Measurements from ENCODE around the gene DSCAML1. TPM values are rescaled to one million over a fixed set of nuclear protein-coding genes. Genes with fewer than 3 reads are reported as not detected.

The DSCAML1 gene
- total RNA-seq, 1 experiment from 2014 or later: 0.90 TPM

DNA sequence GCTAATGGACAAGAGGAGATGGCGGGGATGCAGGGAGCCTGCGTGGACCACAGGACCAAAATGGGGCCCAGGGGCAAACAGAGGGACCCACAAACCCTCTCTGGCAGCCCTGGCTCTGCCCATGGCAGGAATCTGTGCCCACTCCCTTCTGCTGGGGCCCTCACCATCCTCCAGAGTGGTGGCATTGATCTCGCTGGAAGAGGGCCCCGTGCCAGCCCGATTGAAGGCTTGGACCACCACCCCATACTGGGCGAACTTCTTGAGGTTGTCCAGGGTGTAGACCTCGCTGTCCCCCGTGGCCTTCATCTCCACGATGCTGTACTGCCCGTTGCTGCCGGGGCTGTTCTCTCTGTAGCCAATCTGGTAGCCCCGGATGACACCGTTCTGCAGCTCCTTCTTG lies 332.2 kb downstream of the DSCAML1 start:
- DNase-seq (ENCODE audit: low spot score): no peak
- no peak for TF ChIP-seq JUN (CRISPR knock-in tag; IDR thresholded peaks at IDR 0.05)
- POLR2A ChIA-PET: interaction anchor here (0.6 kb wide), 1 partner anchor 271 kb away, joined by 3 read pairs; no protein-coding TSS in a partner anchor
- Mint-ChIP-seq H3K27me3 (ENCODE audit: low read depth) (no peaks in the 10 kb centered on the region; the same call in 1 of the 2 replicates), H3K27ac (no peak overlapping the region), H3K4me3 (no peak overlapping the region), H3K36me3 (no peaks in the 10 kb centered on the region), H3K4me1 (0 out of 2 replicates have a peak, but pooled peaks cover 4% of the 10 kb centered on the region), H3K9me3 (no peaks in the 10 kb centered on the region)
- ATAC-seq: no peak
- CTCF ChIA-PET: interaction anchor here (2.6 kb wide), 1 partner anchor 39 kb away, joined by 12 read pairs; no protein-coding TSS in a partner anchor

GRCh38 chr11:117462864-117463247 lies 334.2 kb downstream of the DSCAML1 start:
- H3K4me3 Mint-ChIP-seq: no peak overlapping the region
- no peak overlapping the region for H3K27ac Mint-ChIP-seq
- H3K9me3 Mint-ChIP-seq: no peaks in the 10 kb centered on the region
- H3K27me3 Mint-ChIP-seq (ENCODE audit: low read depth): no peaks in the 10 kb centered on the region
- 0 out of 2 replicates have a peak, but pooled peaks cover 4% of the 10 kb centered on the region for H3K4me1 Mint-ChIP-seq
- CTCF ChIA-PET: interaction anchor here (2.6 kb wide), 1 partner anchor 37 kb away, joined by 12 read pairs; no protein-coding TSS in a partner anchor
- DNase-seq (ENCODE audit: low spot score) (no peak), ATAC-seq (no peak)
- POLR2A ChIA-PET: no interaction called here
- no peak for TF ChIP-seq FOXK1 (CRISPR knock-in tag; IDR thresholded peaks at IDR 0.05)
- TF ChIP-seq MYBL2 (CRISPR knock-in tag; IDR thresholded peaks at IDR 0.05): no peak
- TF ChIP-seq ZBTB21 (CRISPR knock-in tag; IDR thresholded peaks at IDR 0.05; ENCODE audit: borderline replicate concordance): no peak
- TF ChIP-seq NFATC4 (CRISPR knock-in tag; IDR thresholded peaks at IDR 0.05): no peak
- no peak for TF ChIP-seq IRF2 (CRISPR knock-in tag; IDR thresholded peaks at IDR 0.05; ENCODE audit: borderline replicate concordance, low read depth)
- TF ChIP-seq ZNF281 (CRISPR knock-in tag; IDR thresholded peaks at IDR 0.05): no peak
- TF ChIP-seq, protein P1, sequence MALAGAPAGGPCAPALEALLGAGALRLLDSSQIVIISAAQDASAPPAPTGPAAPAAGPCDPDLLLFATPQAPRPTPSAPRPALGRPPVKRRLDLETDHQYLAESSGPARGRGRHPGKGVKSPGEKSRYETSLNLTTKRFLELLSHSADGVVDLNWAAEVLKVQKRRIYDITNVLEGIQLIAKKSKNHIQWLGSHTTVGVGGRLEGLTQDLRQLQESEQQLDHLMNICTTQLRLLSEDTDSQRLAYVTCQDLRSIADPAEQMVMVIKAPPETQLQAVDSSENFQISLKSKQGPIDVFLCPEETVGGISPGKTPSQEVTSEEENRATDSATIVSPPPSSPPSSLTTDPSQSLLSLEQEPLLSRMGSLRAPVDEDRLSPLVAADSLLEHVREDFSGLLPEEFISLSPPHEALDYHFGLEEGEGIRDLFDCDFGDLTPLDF (CRISPR knock-in tag; IDR thresholded peaks at IDR 0.05): no peak
- no peak for TF ChIP-seq HMGXB4 (CRISPR knock-in tag; IDR thresholded peaks at IDR 0.05)
- no peak for TF ChIP-seq ESRRA (CRISPR knock-in tag; IDR thresholded peaks at IDR 0.05; ENCODE audit: borderline replicate concordance)
- no peak for TF ChIP-seq NR1H2 (CRISPR knock-in tag; IDR thresholded peaks at IDR 0.05)
- TF ChIP-seq USF1 (CRISPR knock-in tag; IDR thresholded peaks at IDR 0.05): no peak
- no peak for TF ChIP-seq ZNF416 (CRISPR knock-in tag; IDR thresholded peaks at IDR 0.05)
- TF ChIP-seq, protein P2, sequence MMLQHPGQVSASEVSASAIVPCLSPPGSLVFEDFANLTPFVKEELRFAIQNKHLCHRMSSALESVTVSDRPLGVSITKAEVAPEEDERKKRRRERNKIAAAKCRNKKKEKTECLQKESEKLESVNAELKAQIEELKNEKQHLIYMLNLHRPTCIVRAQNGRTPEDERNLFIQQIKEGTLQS (CRISPR knock-in tag; conservative IDR thresholded peaks at IDR 0.05): no peak
- TF ChIP-seq STAT6 (CRISPR knock-in tag; conservative IDR thresholded peaks at IDR 0.05; ENCODE audit: low read depth): no peak
- no peak for TF ChIP-seq FOXP4 (CRISPR knock-in tag; IDR thresholded peaks at IDR 0.05)
- no peak for TF ChIP-seq GRHL2 (CRISPR knock-in tag; IDR thresholded peaks at IDR 0.05; ENCODE audit: insufficient replicate concordance, severe bottlenecking)
- TF ChIP-seq GABPB1 (CRISPR knock-in tag; IDR thresholded peaks at IDR 0.05): no peak
- no peak for TF ChIP-seq ERG (CRISPR knock-in tag; IDR thresholded peaks at IDR 0.05)
- no peak for TF ChIP-seq TEAD4 (CRISPR knock-in tag; IDR thresholded peaks at IDR 0.05)
- no peak for TF ChIP-seq CREM (CRISPR knock-in tag; IDR thresholded peaks at IDR 0.05)
- no peaks in the 10 kb centered on the region for H3K36me3 Mint-ChIP-seq
